HG02938 (cell line): ENCODE data around the gene RABL2A.
"Not testable (repeated sequence)": the region's sequence is repeated elsewhere in the genome, so short reads cannot be mapped to it uniquely, and the experiment has no call there.

ENCODE experiments used
- ATAC-seq: cut with Tn5 transposase; IDR thresholded peaks from one replicate; pipeline ENCODE4 v1.9.1; 2021; ENCODE audit warnings: mild to moderate bottlenecking, moderate library complexity; ENCODE audit not compliant: unreplicated experiment

The RABL2A gene

DNA sequence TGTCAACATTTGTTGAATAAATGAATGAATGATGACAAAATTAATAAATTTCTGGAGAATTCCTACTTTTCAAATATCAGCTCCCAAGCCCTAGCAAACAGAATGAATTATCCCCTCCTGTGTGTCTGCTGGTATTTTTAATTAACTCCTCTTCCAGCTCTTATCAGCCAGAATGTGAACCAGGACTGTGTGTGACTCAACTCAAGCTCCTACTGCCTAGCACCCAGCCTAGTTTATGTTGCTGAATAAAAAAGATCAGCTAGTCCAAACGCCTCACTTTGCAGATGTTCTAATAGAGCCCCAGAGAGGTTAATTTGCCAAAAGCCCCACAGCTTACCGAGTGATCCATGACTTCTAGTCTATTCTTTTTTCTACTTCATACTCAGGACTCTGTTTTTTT, 50.3 kb downstream of the RABL2A start:
- ATAC-seq: no peak

- ATAC-seq: no peak
These were observed 52.4 kb downstream of the RABL2A start for GRCh38 chr2:113679457-113679856.

DNA sequence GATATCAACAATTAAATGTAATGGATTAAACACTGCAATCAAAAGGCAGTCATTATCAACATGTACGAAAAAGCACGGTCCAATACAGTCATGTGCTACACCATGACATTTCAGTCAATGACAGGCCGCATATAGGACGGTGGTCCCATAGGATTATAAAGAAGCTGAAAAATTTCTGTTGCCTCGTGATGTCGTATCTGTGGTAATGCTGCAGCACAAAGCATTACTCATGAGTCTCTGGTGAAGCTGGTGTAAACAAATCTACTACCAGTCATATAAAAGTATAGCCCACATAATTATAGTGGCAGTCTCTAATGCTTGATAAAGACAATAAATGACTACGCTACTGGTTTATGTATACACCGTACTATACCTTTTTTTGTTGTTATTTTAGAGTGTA, 58.4 kb downstream of the RABL2A start:
- ATAC-seq: no peak

DNA sequence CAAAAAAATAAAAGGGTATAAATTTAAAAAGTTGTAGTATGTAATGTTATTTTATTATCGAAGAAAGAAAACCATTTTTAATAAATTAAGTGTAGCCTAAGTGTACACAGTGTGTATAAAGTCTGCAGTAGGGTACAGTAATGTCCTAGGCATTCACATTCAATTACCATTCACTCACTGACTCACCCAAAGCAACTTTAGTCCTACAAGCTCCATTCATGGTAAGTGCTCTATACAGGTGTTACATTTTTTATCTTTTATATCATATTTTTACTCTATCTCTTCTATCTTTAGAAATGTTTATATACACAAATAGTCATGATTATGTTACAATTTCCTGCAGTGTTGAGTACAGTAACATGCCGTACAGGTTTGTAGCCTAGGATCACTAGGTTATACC, 59.5 kb downstream of the RABL2A start:
- no peak for ATAC-seq

DNA sequence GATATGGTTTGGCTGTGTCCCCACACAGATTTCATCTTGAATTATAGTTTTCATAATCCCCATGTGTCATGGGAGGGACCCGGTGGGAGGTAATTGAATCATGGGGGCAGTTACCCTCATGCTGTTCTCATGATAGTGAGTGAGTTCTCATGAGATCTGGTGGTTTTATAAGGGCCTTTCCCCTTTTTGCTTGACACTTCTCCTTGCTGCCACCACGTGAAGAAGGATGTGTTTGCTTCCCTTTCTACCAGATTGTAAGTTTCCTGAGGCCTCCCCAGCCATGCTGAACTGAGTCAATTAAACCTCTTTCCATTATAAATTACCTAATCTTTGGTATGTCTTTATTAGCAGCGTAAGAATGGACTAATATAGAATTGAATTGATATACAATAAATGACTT, 63.8 kb downstream of the RABL2A start:
- not testable (repeated sequence) for ATAC-seq
